HG02973 (cell line): ENCODE measurements around the gene EFNA5.

Experiments
- ATAC-seq: cut with Tn5 transposase; IDR thresholded peaks from one replicate; pipeline ENCODE4 v1.9.1; 2021; ENCODE audit warnings: moderate library complexity; ENCODE audit not compliant: unreplicated experiment

The EFNA5 gene

GRCh38 chr5:107604990-107605389, 65.7 kb downstream of the EFNA5 start:
- no peak for ATAC-seq

- no peak for ATAC-seq
These were observed 66.4 kb downstream of the EFNA5 start for GRCh38 chr5:107604146-107604910.

- ATAC-seq = no peak
These were observed 67.4 kb downstream of the EFNA5 start for GRCh38 chr5:107603349-107603748.

- ATAC-seq = no peak
These were observed 67.8 kb downstream of the EFNA5 start for GRCh38 chr5:107602896-107603295.

GRCh38 chr5:107601076-107601475, 69.7 kb downstream of the EFNA5 start:
- no peak for ATAC-seq

- ATAC-seq = no peak
These were observed 71.8 kb downstream of the EFNA5 start for GRCh38 chr5:107598958-107599357.

GRCh38 chr5:107597803-107598202, 72.9 kb downstream of the EFNA5 start:
- no peak for ATAC-seq

- ATAC-seq = no peak
These were observed 73.5 kb downstream of the EFNA5 start for GRCh38 chr5:107597247-107597646.

GRCh38 chr5:107594253-107595045, 76.3 kb downstream of the EFNA5 start:
- no peak for ATAC-seq

GRCh38 chr5:107593009-107593408, 77.7 kb downstream of the EFNA5 start:
- no peak for ATAC-seq

- ATAC-seq = no peak
These were observed 78.2 kb downstream of the EFNA5 start for GRCh38 chr5:107592515-107592914.

- no peak for ATAC-seq
These were observed 80.1 kb downstream of the EFNA5 start for GRCh38 chr5:107590686-107591085.

- ATAC-seq = no peak
These were observed 81.1 kb downstream of the EFNA5 start for GRCh38 chr5:107589520-107590193.

- no peak for ATAC-seq
These were observed 88.1 kb downstream of the EFNA5 start for GRCh38 chr5:107582625-107583024.

GRCh38 chr5:107580889-107581820, 89.6 kb downstream of the EFNA5 start:
- ATAC-seq = no peak

- no peak for ATAC-seq
These were observed 92.6 kb downstream of the EFNA5 start for GRCh38 chr5:107578051-107578635.

GRCh38 chr5:107577394-107577950, 93.3 kb downstream of the EFNA5 start:
- ATAC-seq = no peak

- ATAC-seq = no peak
These were observed 93.9 kb downstream of the EFNA5 start for GRCh38 chr5:107576736-107577393.

GRCh38 chr5:107576155-107576554, 94.6 kb downstream of the EFNA5 start:
- ATAC-seq = no peak
